Fibroblast of lung (primary cell): ENCODE measurements around the gene SLC66A3. TPM values are rescaled to one million over a fixed set of nuclear protein-coding genes. Genes with fewer than 3 reads are reported as not detected.

ENCODE experiments used
- DNase-seq, 2 donors: peaks; one replicate each; pipeline versions ENCODE4 v3.0.0 to v3.0.0-alpha.2; 2010; ENCODE audit warnings: low read depth in 2 of 2
- H2AFZ ChIP-seq: 2 replicates; pipeline ENCODE4 v1.5.1; 2012; ENCODE audit warnings: low read length, control low read depth, inconsistent platforms
- H3K27ac ChIP-seq: 2 replicates; pipeline ENCODE4 v1.5.1; 2011; ENCODE audit warnings: low read length, control low read depth; ENCODE audit not compliant: insufficient read depth
- H3K27me3 ChIP-seq: 2 replicates; pipeline ENCODE4 v1.5.1; 2011; ENCODE audit warnings: mild to moderate bottlenecking, low read length; ENCODE audit not compliant: control insufficient read depth, insufficient read depth
- H3K36me3 ChIP-seq: 2 replicates; pipeline ENCODE4 v1.5.1; 2011; ENCODE audit warnings: low read length; ENCODE audit not compliant: control insufficient read depth, insufficient read depth
- H3K4me1 ChIP-seq: 2 replicates; pipeline ENCODE4 v1.5.1; 2011; ENCODE audit warnings: low read length; ENCODE audit not compliant: control insufficient read depth, insufficient read depth; ENCODE audit errors: extremely low read depth
- H3K4me2 ChIP-seq: 2 replicates; pipeline ENCODE4 v1.5.1; 2011; ENCODE audit warnings: low read length, control low read depth; ENCODE audit not compliant: insufficient read depth; ENCODE audit errors: extremely low read depth
- H3K4me3 ChIP-seq, 4 experiments: fragments of 200-600 bp in 1 of 4; sonication (generic) in 1 of 4; replicated peaks in 1 of 4; 2 replicates each; pipeline ENCODE4 v1.5.1; 2011 to 2016; ENCODE audit warnings: low read length in 4 of 4, low read depth in 3 of 4, mild to moderate bottlenecking in 3 of 4, control low read depth in 2 of 4, inconsistent platforms in 1 of 4, mixed read lengths in 1 of 4; ENCODE audit not compliant: insufficient read depth in 1 of 4; ENCODE audit errors: control extremely low read depth in 1 of 4
- H3K79me2 ChIP-seq: 2 replicates; pipeline ENCODE4 v1.5.1; 2012; ENCODE audit warnings: mild to moderate bottlenecking, low read length, inconsistent platforms; ENCODE audit not compliant: control insufficient read depth, insufficient read depth
- H3K9ac ChIP-seq: 2 replicates; pipeline ENCODE4 v1.5.1; 2011; ENCODE audit warnings: mild to moderate bottlenecking, low read length, control low read depth; ENCODE audit not compliant: insufficient read depth
- H3K9me3 ChIP-seq: 2 replicates; pipeline ENCODE4 v1.5.1; 2012; ENCODE audit warnings: low read depth, low read length; ENCODE audit not compliant: control insufficient read depth, insufficient read depth
- H4K20me1 ChIP-seq: 2 replicates; pipeline ENCODE4 v1.5.1; 2011; ENCODE audit warnings: low read length; ENCODE audit not compliant: control insufficient read depth, insufficient read depth; ENCODE audit errors: extremely low read depth
- CTCF ChIP-seq, 2 donors: IDR thresholded peaks in 1 of 2; conservative IDR thresholded peaks in 1 of 2; 1 replicate in 1 of 2; 2 replicates in 1 of 2; pipeline ENCODE4 v1.5.1; 2011 to 2012; ENCODE audit warnings: low read length in 2 of 2, control low read depth in 1 of 2, inconsistent platforms in 1 of 2, low read depth in 1 of 2, mild to moderate bottlenecking in 1 of 2
- EZH2 ChIP-seq: IDR thresholded peaks from 2 replicates; pipeline ENCODE4 v1.5.1; 2012; ENCODE audit warnings: low read length, control low read depth, mild to moderate bottlenecking; ENCODE audit errors: missing control alignments
- polyA plus RNA-seq, 2 donors: library from polyadenylated mRNA; depleted of rRNA in 1 of 2; stranded (reverse) in 1 of 2; unstranded in 1 of 2; fragments of >200 nt; gene quantifications; 2 replicates each; pipeline ENCODE4 v1.2.1, GENCODE V29; 2011 to 2012; ENCODE audit warnings: missing spikeins in 1 of 2
- total RNA-seq: library from RNA; depleted of rRNA; stranded (reverse); fragments of >200 nt; gene quantifications from 2 replicates; pipeline ENCODE4 v1.2.1, GENCODE V29; 2014

The SLC66A3 gene
- total and polyA plus RNA-seq, 2 donors (not counting 1 experiment from before 2014, with no cell fraction given) = 31.7 to 39.8 TPM

- DNase-seq = no peak
- no peak for TF ChIP-seq EZH2
- no peaks in the 10 kb centered on the region for H4K20me1 ChIP-seq
Measured at GRCh38 chr2:11147263-11147662, 8.0 kb upstream of the SLC66A3 start.

GRCh38 chr2:11152591-11152990 lies 2.7 kb upstream of the SLC66A3 start:
- DNase-seq = no peak
- Histone ChIP-seq H3K4me1 (peaks cover 8% of the 10 kb centered on the region), H3K4me2 (no peak overlapping the region), H3K27me3 (no peaks in the 10 kb centered on the region), H3K9ac (no peak overlapping the region), H4K20me1 (no peaks in the 10 kb centered on the region), H3K4me3 (no peak overlapping the region), H3K9me3 (no peaks in the 10 kb centered on the region), H3K27ac (no peak overlapping the region), H3K36me3 (no peaks in the 10 kb centered on the region), H3K79me2 (no peaks in the 10 kb centered on the region), H2AFZ (no peak overlapping the region)
- TF ChIP-seq CTCF (conservative IDR thresholded peaks at IDR 0.05 in 1 of 2, IDR thresholded peaks at IDR 0.05 in 1 of 2; ENCODE audit: low read depth in 1 of 2, low read length in 2 of 2) (no peak), EZH2 (no peak)

More at GRCh38 chr2:11147263-11147662, 8.0 kb upstream of the SLC66A3 start:
- no peaks in the 10 kb centered on the region for H3K9me3 ChIP-seq
- no peak overlapping the region for H3K9ac ChIP-seq
- no peaks in the 10 kb centered on the region for H3K79me2 ChIP-seq
- H3K36me3 ChIP-seq = no peaks in the 10 kb centered on the region
- no peak overlapping the region for H3K27ac ChIP-seq
- no peak overlapping the region for H3K4me2 ChIP-seq
- no peak overlapping the region for H2AFZ ChIP-seq
- no peak overlapping the region for H3K4me3 ChIP-seq
- H3K27me3 ChIP-seq = peaks cover 2% of the 10 kb centered on the region
- no peaks in the 10 kb centered on the region for H3K4me1 ChIP-seq

GRCh38 chr2:11154016-11154922 lies 998 bp upstream of the SLC66A3 start:
- peak overlapping the region; percentile 44 to 64 (median 51) for H3K4me3 ChIP-seq
- H3K79me2 ChIP-seq = no peaks in the 10 kb centered on the region
- H3K9me3 ChIP-seq = no peaks in the 10 kb centered on the region
- TF ChIP-seq EZH2 = no peak
- TF ChIP-seq CTCF (conservative IDR thresholded peaks at IDR 0.05 in 1 of 2, IDR thresholded peaks at IDR 0.05 in 1 of 2; ENCODE audit: low read depth in 1 of 2, low read length in 2 of 2) = no peak
- H3K27ac ChIP-seq = peak overlapping the region; percentile 90
- H3K27me3 ChIP-seq = no peaks in the 10 kb centered on the region
- no peaks in the 10 kb centered on the region for H3K36me3 ChIP-seq
- H3K4me1 ChIP-seq = peaks cover 8% of the 10 kb centered on the region
- peak overlapping the region; percentile 62 for H3K9ac ChIP-seq
- no peak for DNase-seq
- peak overlapping the region; percentile 97 for H3K4me2 ChIP-seq
- no peaks in the 10 kb centered on the region for H4K20me1 ChIP-seq
- H2AFZ ChIP-seq = peak overlapping the region; percentile 94
